CD4-positive, alpha-beta memory T cell (primary cell): ENCODE data around the gene ZIC4. TPM values are rescaled to one million over a fixed set of nuclear protein-coding genes. Genes with fewer than 3 reads are reported as not detected.

Experiments used
- CTCF ChIA-PET: fragments of 350-600 bp; sonication (Branson Sonifier 250); formaldehyde crosslinking; loops from one replicate; lab custom pipeline; 2021; ENCODE audit warnings: inconsistent platforms; ENCODE audit not compliant: partially characterized antibody; lab: Charles Lee
- POLR2A ChIA-PET: fragments of 350-600 bp; sonication (Branson Sonifier 250); formaldehyde crosslinking; loops from one replicate; lab custom pipeline; 2021; ENCODE audit not compliant: partially characterized antibody; lab: Charles Lee
- DNase-seq, 5 donors: peaks; one replicate each; pipeline versions ENCODE4 v3.0.0 to v3.0.0-alpha.2; 2020 to 2022; ENCODE audit warnings: mixed read lengths in 1 of 5
- H3K27ac ChIP-seq: one replicate; pipeline ENCODE4 v1.7.0; 2013; ENCODE audit warnings: low read depth, low read length
- H3K27me3 ChIP-seq: 2 replicates; pipeline ENCODE4 v1.7.0; 2013; ENCODE audit warnings: mild to moderate bottlenecking, low read length, moderate library complexity; ENCODE audit not compliant: insufficient read depth
- H3K36me3 ChIP-seq: 2 replicates; pipeline ENCODE4 v1.7.0; 2013; ENCODE audit warnings: mild to moderate bottlenecking, low read length, moderate library complexity; ENCODE audit not compliant: insufficient read depth
- H3K4me1 ChIP-seq: 2 replicates; pipeline ENCODE4 v1.7.0; 2013; ENCODE audit warnings: mild to moderate bottlenecking, low read length, moderate library complexity; ENCODE audit not compliant: insufficient read depth
- H3K4me3 ChIP-seq, 2 donors: one replicate each; pipeline ENCODE4 v1.7.0; 2013; ENCODE audit warnings: low read length in 2 of 2, mild to moderate bottlenecking in 1 of 2
- H3K9me3 ChIP-seq, 2 donors: one replicate each; pipeline ENCODE4 v1.7.0; 2013; ENCODE audit warnings: low read length in 2 of 2, control low read depth in 1 of 2; ENCODE audit not compliant: control insufficient read depth in 1 of 2
- H3K27ac Mint-ChIP-seq, 7 donors: one replicate each; pipeline ENCODE4 v1.8.0; 2020 to 2021; ENCODE audit warnings: mixed read lengths in 7 of 7, mild to moderate bottlenecking in 6 of 7, inconsistent platforms in 3 of 7, moderate library complexity in 3 of 7
- H3K27me3 Mint-ChIP-seq, 2 donors: one replicate each; pipeline ENCODE4 v1.8.0; 2020 to 2021; ENCODE audit warnings: mixed read lengths in 2 of 2
- H3K36me3 Mint-ChIP-seq, 2 donors: one replicate each; pipeline ENCODE4 v1.8.0; 2020 to 2021; ENCODE audit warnings: mixed read lengths in 2 of 2, inconsistent platforms in 1 of 2, mild to moderate bottlenecking in 1 of 2
- H3K4me1 Mint-ChIP-seq, 4 donors: one replicate each; pipeline ENCODE4 v1.8.0; 2020 to 2021; ENCODE audit warnings: mixed read lengths in 4 of 4, mild to moderate bottlenecking in 1 of 4
- H3K4me3 Mint-ChIP-seq, 8 donors: one replicate each; pipeline ENCODE4 v1.8.0; 2020 to 2021; ENCODE audit warnings: mixed read lengths in 8 of 8, mild to moderate bottlenecking in 7 of 8, moderate library complexity in 6 of 8, inconsistent platforms in 3 of 8
- H3K9me3 Mint-ChIP-seq, 8 donors: one replicate each; pipeline ENCODE4 v1.8.0; 2020 to 2021; ENCODE audit warnings: mixed read lengths in 8 of 8, mild to moderate bottlenecking in 5 of 8, inconsistent platforms in 3 of 8, moderate library complexity in 1 of 8
- intact Hi-C: fragments of 100-400 bp; cut with micrococcal nuclease; formaldehyde crosslinking; loops from one replicate; pipeline ENCODE4 v1.15.1; 2023
- polyA plus RNA-seq, 2 donors: library from polyadenylated mRNA; unstranded; fragments of 300-500 nt; fragmentation: Illumina TruSeq; gene quantifications; one replicate each; pipeline ENCODE4 v1.2.3, GENCODE V29; 2021
- total RNA-seq, 2 experiments: library from RNA; stranded (reverse); gene quantifications; one replicate each; pipeline ENCODE4 v1.2.3, GENCODE V29; 2021

Gene ZIC4
- total and polyA plus RNA-seq, 4 experiments from 2014 or later, result not detected

DNA sequence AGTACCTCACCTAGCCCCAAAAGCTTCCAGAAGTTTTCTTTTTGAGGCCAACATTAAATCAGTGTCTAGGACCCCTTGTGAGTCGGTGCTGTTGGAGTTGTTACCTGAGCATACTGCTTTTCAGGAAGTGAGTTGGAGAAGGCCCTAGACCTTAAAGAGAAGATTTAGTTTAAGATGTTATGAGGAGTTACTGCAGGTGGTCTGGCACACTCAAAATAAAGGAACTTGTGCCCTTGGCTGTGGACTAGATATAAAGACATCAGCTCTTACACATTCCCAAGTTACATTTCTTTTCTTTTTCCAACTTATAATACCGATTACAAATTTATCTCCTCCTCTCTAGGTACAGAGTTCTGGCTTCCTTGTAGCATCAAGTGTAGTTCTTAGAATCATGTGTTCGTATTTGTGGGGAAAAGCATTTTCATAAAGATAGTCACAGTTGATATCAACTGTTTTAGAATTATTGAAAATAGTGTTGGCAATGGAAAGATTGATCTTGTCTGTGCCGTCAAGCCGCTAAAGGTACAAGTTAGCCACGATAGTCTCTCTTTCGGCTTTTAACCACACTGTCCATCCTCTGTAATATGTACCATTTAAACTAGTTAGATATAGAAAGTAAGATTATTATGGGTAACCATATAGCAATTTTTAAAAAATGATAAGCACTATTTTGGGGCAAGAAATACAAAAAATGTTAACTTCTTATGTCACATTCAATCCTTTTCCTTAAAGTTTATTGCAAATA lies 11.4 kb upstream of the ZIC4 start:
- H3K9me3 ChIP-seq, result no peaks in the 10 kb centered on the region
- no peaks in the 10 kb centered on the region for H3K36me3 ChIP-seq

DNA sequence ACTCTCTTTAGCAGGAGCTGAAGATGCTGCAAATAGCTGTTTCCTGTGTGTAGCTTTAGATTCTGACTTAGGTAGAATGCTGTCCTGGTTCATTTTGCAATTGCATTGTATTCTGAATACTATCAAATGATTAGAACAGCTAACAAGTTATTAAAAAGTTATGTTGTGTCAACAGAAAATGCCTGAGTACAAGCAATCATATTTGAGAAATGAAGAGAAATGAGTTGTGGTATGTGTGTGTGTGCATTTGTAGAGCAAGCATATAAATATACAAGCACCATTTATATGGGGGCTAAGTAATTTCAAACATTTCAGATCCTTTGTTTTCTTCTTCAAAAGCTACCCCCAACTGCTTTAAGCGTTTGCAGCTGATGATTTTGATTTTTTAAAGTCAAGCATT lies 10.6 kb upstream of the ZIC4 start:
- Mint-ChIP-seq H3K27me3 (peaks cover 46 to 58% of the 10 kb centered on the region in 2 donors), H3K9me3 (peaks cover 0 to 42% (median 32%) of the 10 kb centered on the region in 8 donors), H3K27ac (no peak overlapping the region), H3K4me3 (no peak overlapping the region), H3K4me1 (peaks cover 9 to 17% (median 12%) of the 10 kb centered on the region in 4 donors), H3K36me3 (peaks cover 2 to 10% of the 10 kb centered on the region in 2 donors)
- Histone ChIP-seq H3K27ac (no peak overlapping the region), H3K36me3 (no peaks in the 10 kb centered on the region), H3K27me3 (peaks cover 25% of the 10 kb centered on the region), H3K9me3 (no peaks in the 10 kb centered on the region), H3K4me3 (no peak overlapping the region), H3K4me1 (peaks cover 7% of the 10 kb centered on the region)
- CTCF ChIA-PET, result no interaction called here
- POLR2A ChIA-PET, result no interaction called here
- no peak for DNase-seq
- intact Hi-C loops, result no loop called here

More for the DNA sequence above, 11.4 kb upstream of the ZIC4 start:
- no peak for DNase-seq
- CTCF ChIA-PET, result no interaction called here
- Mint-ChIP-seq H3K36me3 (peaks cover 2 to 10% of the 10 kb centered on the region in 2 donors), H3K4me3 (no peak overlapping the region), H3K4me1 (peaks cover 6 to 12% (median 8%) of the 10 kb centered on the region in 4 donors), H3K27ac (no peak overlapping the region), H3K9me3 (peaks cover 0 to 48% (median 38%) of the 10 kb centered on the region in 8 donors), H3K27me3 (peaks cover 53 to 62% of the 10 kb centered on the region in 2 donors)
- no peak overlapping the region for H3K27ac ChIP-seq
- H3K4me3 ChIP-seq, result no peak overlapping the region
- intact Hi-C loops, result no loop called here
- POLR2A ChIA-PET, result no interaction called here
- peaks cover 32% of the 10 kb centered on the region for H3K27me3 ChIP-seq
- H3K4me1 ChIP-seq, result peaks cover 7% of the 10 kb centered on the region

DNA sequence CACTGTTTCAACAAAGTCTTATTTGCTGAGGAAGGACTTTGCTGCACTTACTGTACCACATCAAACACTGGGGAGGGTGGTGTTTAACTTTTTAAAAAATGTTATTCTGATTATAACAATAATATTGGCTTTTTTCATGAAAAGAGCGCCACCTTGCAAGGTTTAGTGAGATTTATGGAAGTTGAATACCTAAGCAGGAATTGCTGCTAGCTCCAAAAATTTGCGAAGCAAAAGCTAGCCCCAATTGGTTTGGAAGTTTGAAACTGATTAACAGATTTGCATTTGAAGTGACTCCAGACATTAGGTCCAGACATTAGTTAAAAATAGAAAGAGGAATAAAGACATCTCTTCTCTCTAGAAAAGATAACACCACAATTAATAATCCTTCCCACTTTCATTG lies 9.5 kb upstream of the ZIC4 start:
- peaks cover 28% of the 10 kb centered on the region for H3K27me3 ChIP-seq
- no peaks in the 10 kb centered on the region for H3K9me3 ChIP-seq
- H3K4me3 ChIP-seq, result no peak overlapping the region
- intact Hi-C loops, result no loop called here
- H3K4me1 Mint-ChIP-seq, result peaks cover 13 to 28% (median 19%) of the 10 kb centered on the region in 4 donors
- peaks cover 2 to 10% of the 10 kb centered on the region in 2 donors for H3K36me3 Mint-ChIP-seq
- peaks cover 51 to 64% of the 10 kb centered on the region in 2 donors for H3K27me3 Mint-ChIP-seq
- H3K36me3 ChIP-seq, result no peaks in the 10 kb centered on the region
- ChIA-PET CTCF (no interaction called here), POLR2A (no interaction called here)
- peaks cover 7% of the 10 kb centered on the region for H3K4me1 ChIP-seq
- H3K27ac ChIP-seq, result no peak overlapping the region
- H3K9me3 Mint-ChIP-seq, result peaks cover 0 to 47% (median 35%) of the 10 kb centered on the region in 8 donors
- no peak overlapping the region for H3K4me3 Mint-ChIP-seq
- DNase-seq, result no peak
- no peak overlapping the region for H3K27ac Mint-ChIP-seq

DNA sequence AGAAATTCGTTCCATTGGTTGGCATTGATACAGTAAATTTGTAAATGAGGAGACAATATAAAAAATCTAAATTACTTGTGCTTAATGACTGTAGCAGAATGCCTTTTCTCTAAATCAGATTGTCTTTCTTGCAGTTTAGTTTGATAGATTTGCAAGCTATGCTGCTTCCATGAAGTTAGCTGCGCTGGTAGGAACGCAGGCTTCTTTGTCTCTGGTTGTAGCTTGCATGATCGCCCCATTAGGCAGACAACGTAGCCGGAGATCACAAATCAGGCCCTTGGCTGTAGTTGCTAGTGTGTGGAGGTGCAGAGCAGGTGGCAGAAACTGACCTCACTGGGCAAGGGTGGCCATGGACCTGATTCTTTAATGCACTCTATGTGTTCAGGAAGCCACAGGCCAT lies 8.9 kb upstream of the ZIC4 start:
- POLR2A ChIA-PET, result no interaction called here
- intact Hi-C loops, result no loop called here

DNA sequence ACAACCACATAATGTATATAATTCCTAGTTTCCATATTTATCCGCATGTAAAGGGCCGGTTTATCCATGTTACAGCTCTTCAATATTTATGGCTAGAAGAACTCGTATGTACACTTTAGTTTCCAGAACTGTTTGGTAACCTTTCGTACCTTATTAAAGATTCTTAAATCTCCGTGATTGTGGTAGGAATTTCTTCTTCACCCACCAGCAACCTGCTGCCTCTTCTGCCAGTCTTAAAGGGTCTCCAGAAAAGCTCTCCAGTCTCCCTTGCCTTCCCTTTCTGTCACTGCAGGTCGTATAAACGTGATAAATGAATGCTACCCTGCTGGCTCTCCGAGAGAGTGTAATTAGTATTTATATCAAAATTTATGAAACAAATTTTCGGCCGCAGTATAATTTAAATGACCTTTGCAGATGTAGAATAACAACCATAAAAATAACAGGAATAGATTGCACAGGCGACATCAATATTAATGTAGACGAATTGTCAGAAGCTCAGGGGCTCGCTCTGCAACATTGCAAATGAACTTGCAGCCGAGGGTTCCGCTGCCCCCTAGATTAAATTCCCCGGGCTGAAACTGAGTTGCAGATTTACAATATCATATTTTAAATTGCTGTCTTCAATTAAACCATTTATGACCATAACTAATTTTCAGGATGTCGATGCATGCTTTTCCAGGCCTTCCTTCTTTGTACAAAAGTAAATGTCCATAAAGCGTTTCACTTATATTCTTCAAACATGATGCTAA lies 8.2 kb upstream of the ZIC4 start:
- H3K9me3 ChIP-seq, result no peaks in the 10 kb centered on the region
- H3K36me3 ChIP-seq, result no peaks in the 10 kb centered on the region
- Mint-ChIP-seq H3K4me3 (peak overlapping the region in 1 of 8 donors; percentile 44), H3K36me3 (peaks cover 2 to 4% of the 10 kb centered on the region in 2 donors), H3K27me3 (peaks cover 45 to 59% of the 10 kb centered on the region in 2 donors), H3K4me1 (peaks cover 13 to 28% (median 21%) of the 10 kb centered on the region in 4 donors), H3K27ac (no peak overlapping the region), H3K9me3 (peaks cover 0 to 42% (median 28%) of the 10 kb centered on the region in 8 donors)
- DNase-seq, result no peak
- POLR2A ChIA-PET, result no interaction called here
- H3K27ac ChIP-seq, result no peak overlapping the region
- intact Hi-C loops, result no loop called here
- CTCF ChIA-PET, result no interaction called here
- peaks cover 19% of the 10 kb centered on the region for H3K27me3 ChIP-seq
- peaks cover 7% of the 10 kb centered on the region for H3K4me1 ChIP-seq
- H3K4me3 ChIP-seq, result no peak overlapping the region

More for the DNA sequence above, 8.9 kb upstream of the ZIC4 start:
- Histone ChIP-seq H3K27me3 (peaks cover 26% of the 10 kb centered on the region), H3K4me3 (no peak overlapping the region), H3K27ac (no peak overlapping the region), H3K4me1 (peaks cover 7% of the 10 kb centered on the region), H3K9me3 (no peaks in the 10 kb centered on the region), H3K36me3 (no peaks in the 10 kb centered on the region)
- DNase-seq, result no peak
- H3K36me3 Mint-ChIP-seq, result peaks cover 2 to 10% of the 10 kb centered on the region in 2 donors
- no peak overlapping the region for H3K4me3 Mint-ChIP-seq
- H3K4me1 Mint-ChIP-seq, result peaks cover 13 to 31% (median 21%) of the 10 kb centered on the region in 4 donors
- H3K27me3 Mint-ChIP-seq, result peaks cover 52 to 65% of the 10 kb centered on the region in 2 donors
- H3K27ac Mint-ChIP-seq, result no peak overlapping the region
- H3K9me3 Mint-ChIP-seq, result peaks cover 0 to 49% (median 35%) of the 10 kb centered on the region in 8 donors
- CTCF ChIA-PET, result no interaction called here

DNA sequence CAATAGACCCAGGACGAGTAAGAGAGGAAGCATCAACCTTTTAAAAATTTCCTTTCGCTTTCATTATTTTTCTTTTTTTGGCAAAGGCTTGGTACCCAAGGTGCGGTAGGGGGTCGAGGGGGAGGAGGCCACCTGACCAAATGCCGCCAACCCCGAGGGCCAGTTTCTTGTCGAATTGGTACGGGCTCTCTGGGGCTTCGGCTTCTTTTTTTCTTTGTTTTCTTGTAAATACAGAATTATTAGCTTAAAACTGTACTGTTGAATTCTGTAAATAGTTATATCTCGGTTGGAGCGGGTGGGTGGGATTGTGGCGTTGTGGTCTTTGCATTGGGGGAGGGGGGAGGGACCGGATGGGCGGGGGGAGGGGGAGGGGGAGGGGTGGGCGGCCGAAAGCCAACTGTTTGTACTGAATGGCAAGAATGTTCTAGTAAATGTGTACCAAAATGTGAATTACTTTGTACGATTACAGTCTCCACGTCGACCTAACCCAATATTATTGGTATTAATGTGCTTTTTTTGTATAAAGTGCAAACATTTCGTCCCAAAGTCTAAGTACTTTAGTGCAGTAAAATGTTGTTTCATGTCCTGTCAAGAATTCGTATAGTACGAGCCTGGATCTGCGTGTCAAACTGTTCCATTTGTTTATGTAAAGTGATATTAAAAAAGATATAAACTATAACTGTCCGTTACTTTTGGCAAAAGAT lies 7.5 kb upstream of the ZIC4 start:
- peak overlapping the region; percentile 55 to 88 (median 78) for H3K4me3 Mint-ChIP-seq
- H3K27me3 Mint-ChIP-seq, result peaks cover 44 to 59% of the 10 kb centered on the region in 2 donors

More for the DNA sequence above, 7.5 kb upstream of the ZIC4 start:
- no peaks in the 10 kb centered on the region for H3K36me3 ChIP-seq
- no peak for DNase-seq
- Mint-ChIP-seq H3K36me3 (peaks cover 2 to 4% of the 10 kb centered on the region in 2 donors), H3K27ac (no peak overlapping the region), H3K9me3 (peaks cover 0 to 47% (median 29%) of the 10 kb centered on the region in 8 donors), H3K4me1 (peaks cover 13 to 26% (median 21%) of the 10 kb centered on the region in 4 donors)
- H3K4me1 ChIP-seq, result peaks cover 7% of the 10 kb centered on the region
- H3K9me3 ChIP-seq, result no peaks in the 10 kb centered on the region
- CTCF ChIA-PET, result no interaction called here
- no peak overlapping the region for H3K27ac ChIP-seq
- no peak overlapping the region for H3K4me3 ChIP-seq
- POLR2A ChIA-PET, result no interaction called here
- intact Hi-C loops, result no loop called here
- H3K27me3 ChIP-seq, result peaks cover 19% of the 10 kb centered on the region
